AG09319 (cell line): ENCODE results near the gene ACAD11.

ENCODE experiments used
- DNase-seq: peaks from one replicate; pipeline ENCODE4 v3.0.0-alpha.2; 2010; ENCODE audit warnings: low read depth; ENCODE audit errors: extremely low read depth
- TF ChIP-seq, protein P1 (sequence below): IDR thresholded peaks from 2 replicates; pipeline ENCODE4 v1.5.1; 2011; ENCODE audit warnings: low read depth, mild to moderate bottlenecking, inconsistent platforms, low read length, moderate library complexity

ACAD11 gene

DNA sequence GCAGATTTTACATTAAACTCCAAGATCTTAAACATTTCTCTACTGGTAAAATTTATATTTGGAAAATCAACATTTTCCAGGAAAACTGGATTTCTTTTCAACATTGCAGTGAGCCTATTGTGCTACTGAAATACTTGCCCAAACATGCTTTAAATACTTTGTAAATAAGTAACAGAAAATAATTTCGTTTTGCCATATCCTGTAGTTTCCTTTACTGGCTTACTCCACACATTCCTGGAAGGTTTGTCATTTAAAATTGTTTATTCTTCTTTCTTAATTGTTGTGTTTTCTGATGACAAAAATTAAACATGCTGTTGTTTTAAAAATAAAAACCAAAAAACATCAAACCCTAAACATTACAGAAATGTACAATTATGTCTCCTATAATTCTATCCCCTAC, 22.0 kb downstream of the ACAD11 start:
- TF ChIP-seq, protein P1, sequence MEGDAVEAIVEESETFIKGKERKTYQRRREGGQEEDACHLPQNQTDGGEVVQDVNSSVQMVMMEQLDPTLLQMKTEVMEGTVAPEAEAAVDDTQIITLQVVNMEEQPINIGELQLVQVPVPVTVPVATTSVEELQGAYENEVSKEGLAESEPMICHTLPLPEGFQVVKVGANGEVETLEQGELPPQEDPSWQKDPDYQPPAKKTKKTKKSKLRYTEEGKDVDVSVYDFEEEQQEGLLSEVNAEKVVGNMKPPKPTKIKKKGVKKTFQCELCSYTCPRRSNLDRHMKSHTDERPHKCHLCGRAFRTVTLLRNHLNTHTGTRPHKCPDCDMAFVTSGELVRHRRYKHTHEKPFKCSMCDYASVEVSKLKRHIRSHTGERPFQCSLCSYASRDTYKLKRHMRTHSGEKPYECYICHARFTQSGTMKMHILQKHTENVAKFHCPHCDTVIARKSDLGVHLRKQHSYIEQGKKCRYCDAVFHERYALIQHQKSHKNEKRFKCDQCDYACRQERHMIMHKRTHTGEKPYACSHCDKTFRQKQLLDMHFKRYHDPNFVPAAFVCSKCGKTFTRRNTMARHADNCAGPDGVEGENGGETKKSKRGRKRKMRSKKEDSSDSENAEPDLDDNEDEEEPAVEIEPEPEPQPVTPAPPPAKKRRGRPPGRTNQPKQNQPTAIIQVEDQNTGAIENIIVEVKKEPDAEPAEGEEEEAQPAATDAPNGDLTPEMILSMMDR, result no peak
- no peak for DNase-seq

DNA sequence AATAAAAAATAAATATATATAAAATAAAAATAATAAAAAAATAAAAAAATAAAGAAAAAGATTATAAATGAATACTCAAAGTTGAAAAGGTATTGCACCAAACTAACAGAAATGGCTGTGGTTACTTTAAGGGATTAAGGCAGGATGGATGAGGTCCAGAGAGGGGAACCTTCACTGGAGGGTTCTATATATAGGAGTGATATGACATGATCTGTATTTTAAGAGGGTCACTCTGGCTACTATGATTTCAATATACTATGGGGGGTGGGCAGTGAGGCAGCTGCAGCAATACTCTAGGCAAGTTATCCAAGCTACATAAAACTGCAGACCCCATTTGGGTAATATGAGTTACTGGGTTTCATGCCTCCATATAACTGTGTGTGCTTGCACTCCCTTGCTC, 24.6 kb downstream of the ACAD11 start:
- DNase-seq, result no peak
- TF ChIP-seq, protein P1, result no peak

DNA sequence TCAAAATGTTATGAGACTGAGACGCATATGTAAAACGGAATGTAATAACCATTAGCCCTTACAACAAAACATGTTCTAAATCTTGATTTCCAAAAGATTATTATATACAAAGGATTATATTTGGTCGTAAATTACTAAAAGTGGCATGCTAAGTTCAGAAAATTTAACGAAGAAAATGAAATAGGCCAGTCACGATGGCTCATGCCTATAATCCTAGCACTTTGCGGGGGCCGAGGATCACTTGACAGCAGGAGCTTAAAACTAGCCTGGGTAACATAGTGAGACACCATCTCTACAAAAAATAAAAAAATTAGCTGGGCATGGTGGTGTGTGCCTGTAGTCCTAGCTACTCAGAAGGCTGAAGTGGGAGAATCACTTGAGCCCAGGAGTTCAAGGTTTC, 29.0 kb downstream of the ACAD11 start:
- TF ChIP-seq, protein P1, result no peak
- no peak for DNase-seq

DNA sequence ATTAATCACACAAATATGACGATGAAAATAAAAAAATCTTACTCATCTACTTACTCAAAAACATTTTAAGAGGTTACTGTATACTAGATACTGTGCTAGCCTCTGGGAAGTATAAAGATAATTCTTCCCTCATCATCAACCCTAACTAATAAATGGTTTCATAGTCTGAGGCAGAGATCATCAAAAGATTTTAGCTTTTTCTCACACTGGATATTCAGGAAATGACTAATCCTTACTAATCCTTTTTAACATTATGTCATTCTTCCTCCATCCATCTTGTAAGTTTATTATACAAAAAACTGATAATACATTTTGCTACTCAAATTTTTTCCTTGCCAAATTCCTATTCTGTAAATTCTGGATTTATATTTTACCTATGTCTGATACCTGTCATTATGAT, 29.7 kb downstream of the ACAD11 start:
- DNase-seq, result no peak
- TF ChIP-seq, protein P1, result no peak

DNA sequence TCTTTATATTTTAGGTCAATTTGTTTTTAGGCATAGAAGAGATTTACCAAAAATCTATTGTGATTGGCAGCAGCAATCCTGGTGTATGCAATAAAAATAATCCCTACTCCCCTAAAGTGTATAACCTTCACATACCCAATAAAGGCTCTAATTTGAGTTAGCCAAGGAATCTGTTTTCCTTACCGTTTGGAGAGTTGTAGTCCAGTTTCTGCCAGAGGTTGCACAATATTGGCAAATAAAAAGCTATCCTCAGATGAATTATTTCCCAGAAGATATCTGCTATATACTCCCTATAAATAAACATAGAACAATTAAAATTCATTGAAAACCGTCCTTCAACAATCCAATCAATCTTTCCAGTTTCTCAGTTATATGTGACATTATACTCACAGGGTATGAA, 31.5 kb downstream of the ACAD11 start:
- DNase-seq, result no peak
- TF ChIP-seq, protein P1, result no peak

DNA sequence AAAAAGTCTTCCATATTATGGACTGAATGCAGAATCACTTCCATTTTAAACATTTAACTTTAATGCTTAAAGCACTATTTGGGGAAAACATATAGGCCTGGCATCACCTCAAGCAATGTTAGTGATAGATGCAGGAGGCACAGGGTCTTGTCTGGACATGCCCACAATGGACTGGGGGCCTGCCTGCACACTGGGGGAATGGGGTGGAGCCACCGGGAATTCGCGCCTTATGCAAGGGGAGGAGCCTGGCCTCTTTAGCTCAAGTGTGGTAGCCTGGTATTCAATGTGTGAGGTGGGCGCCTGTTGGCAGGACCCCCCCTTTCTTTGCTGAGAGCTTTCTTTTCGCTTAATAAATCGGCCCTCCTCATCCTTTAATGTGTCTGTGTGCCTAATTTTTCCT, 32.7 kb downstream of the ACAD11 start:
- no peak for DNase-seq
- TF ChIP-seq, protein P1, result no peak

DNA sequence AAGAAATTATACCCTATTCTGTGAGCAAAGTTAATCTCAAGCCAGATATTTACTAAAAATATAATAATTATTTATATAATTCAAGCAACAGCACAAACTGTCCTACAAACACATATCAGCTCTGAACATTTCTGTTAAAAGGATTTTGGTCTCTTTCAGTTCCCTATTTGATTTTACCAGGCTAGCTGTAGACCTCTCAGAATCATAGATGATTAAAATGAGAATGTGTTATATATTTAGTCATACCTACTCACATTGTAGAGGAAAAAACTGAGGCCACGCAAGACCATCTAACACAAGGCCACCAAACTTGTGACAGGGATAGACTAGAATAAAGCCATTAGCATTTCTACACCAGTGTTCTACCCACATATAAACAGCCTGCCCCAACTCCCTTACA, 34.0 kb downstream of the ACAD11 start:
- TF ChIP-seq, protein P1, result no peak
- DNase-seq, result no peak
